Type B pancreatic cell (in vitro differentiated cells): ENCODE results near the gene TPST2. TPM values are rescaled to one million over a fixed set of nuclear protein-coding genes. Genes with fewer than 3 reads are reported as not detected.

Experiments
- DNase-seq: peaks from one replicate; pipeline ENCODE4 v3.0.0; 2021; ENCODE audit warnings: mixed read lengths; ENCODE audit not compliant: unreplicated experiment; ENCODE audit errors: extremely low spot score
- H3K27ac Mint-ChIP-seq: 2 replicates; pipeline ENCODE4 v1.8.0; 2021; ENCODE audit warnings: mild to moderate bottlenecking, mixed read lengths
- H3K27me3 Mint-ChIP-seq: 2 replicates; pipeline ENCODE4 v1.8.0; 2021; ENCODE audit warnings: mixed read lengths
- H3K36me3 Mint-ChIP-seq: 2 replicates; pipeline ENCODE4 v1.8.0; 2021; ENCODE audit warnings: mixed read lengths
- H3K4me1 Mint-ChIP-seq: one replicate; pipeline ENCODE4 v1.8.0; 2021; ENCODE audit warnings: mixed read lengths; ENCODE audit not compliant: unreplicated experiment
- H3K4me3 Mint-ChIP-seq: 2 replicates; pipeline ENCODE4 v1.8.0; 2021; ENCODE audit warnings: mild to moderate bottlenecking, mixed read lengths
- H3K9me3 Mint-ChIP-seq: 2 replicates; pipeline ENCODE4 v1.8.0; 2021; ENCODE audit warnings: mixed read lengths
- CTCF ChIP-seq: fragments of 200-600 bp; sonication (generic); conservative IDR thresholded peaks from 2 replicates; pipeline ENCODE4 v1.5.0; 2021; ENCODE audit warnings: antibody characterized with exemption, mild to moderate bottlenecking
- total RNA-seq: library from RNA; stranded (reverse); gene quantifications from 2 replicates; pipeline ENCODE4 v1.2.1, GENCODE V29; 2021; ENCODE audit warnings: low replicate concordance

TPST2 gene
- total RNA-seq, 1 donor from 2014 or later = 15.7 TPM

GRCh38 chr22:26485013-26485412 is 104.9 kb downstream of the TPST2 start:
- Mint-ChIP-seq H3K36me3 (peaks cover 6% of the 10 kb centered on the region), H3K9me3 (no peaks in the 10 kb centered on the region), H3K4me1 (peaks cover 32% of the 10 kb centered on the region), H3K27me3 (no peaks in the 10 kb centered on the region), H3K4me3 (peak overlapping the region; percentile 97), H3K27ac (peak overlapping the region; percentile 96)
- no peak for DNase-seq
- TF ChIP-seq CTCF = no peak

- H3K4me1 Mint-ChIP-seq = peaks cover 39% of the 10 kb centered on the region
- DNase-seq = no peak
- peak overlapping the region; percentile 96 for H3K27ac Mint-ChIP-seq
- peaks cover 6% of the 10 kb centered on the region for H3K36me3 Mint-ChIP-seq
- peak overlapping the region; percentile 97 for H3K4me3 Mint-ChIP-seq
- H3K9me3 Mint-ChIP-seq = no peaks in the 10 kb centered on the region
- no peaks in the 10 kb centered on the region for H3K27me3 Mint-ChIP-seq
- no peak for TF ChIP-seq CTCF
Measured at GRCh38 chr22:26484360-26484706, 105.6 kb downstream of the TPST2 start.

GRCh38 chr22:26483439-26484359 is 106.2 kb downstream of the TPST2 start, which contains the start of the genes HPS4 and SRRD:
TSS of gene HPS4 (minus strand) at chr22:26483783. CDS start at chr22:26481762, 2,021 bp downstream.
TSS of gene SRRD (plus strand) at chr22:26483877. CDS start at chr22:26483891, 14 bp downstream.
- TF ChIP-seq CTCF = no peak
- Mint-ChIP-seq H3K27me3 (no peaks in the 10 kb centered on the region), H3K9me3 (no peaks in the 10 kb centered on the region), H3K36me3 (peaks cover 6% of the 10 kb centered on the region), H3K27ac (peak within 1 kb of the TSS; percentile 96), H3K4me1 (peaks cover 44% of the 10 kb centered on the region), H3K4me3 (peak within 1 kb of the TSS; percentile 97)
- peak; percentile 94 for DNase-seq

GRCh38 chr22:26483043-26483438 is 106.9 kb downstream of the TPST2 start:
- H3K4me1 Mint-ChIP-seq = peaks cover 44% of the 10 kb centered on the region
- H3K36me3 Mint-ChIP-seq = peaks cover 6% of the 10 kb centered on the region
- no peak for DNase-seq
- TF ChIP-seq CTCF = no peak
- peak overlapping the region; percentile 96 for H3K27ac Mint-ChIP-seq
- no peaks in the 10 kb centered on the region for H3K27me3 Mint-ChIP-seq
- peak overlapping the region; percentile 97 for H3K4me3 Mint-ChIP-seq
- no peaks in the 10 kb centered on the region for H3K9me3 Mint-ChIP-seq

- no peak for TF ChIP-seq CTCF
- Mint-ChIP-seq H3K27ac (peak overlapping the region; percentile 96), H3K4me1 (peaks cover 50% of the 10 kb centered on the region), H3K4me3 (peak overlapping the region; percentile 97), H3K27me3 (no peaks in the 10 kb centered on the region), H3K9me3 (no peaks in the 10 kb centered on the region), H3K36me3 (peaks cover 10% of the 10 kb centered on the region)
- DNase-seq = no peak
Measured at GRCh38 chr22:26482161-26482560, 107.8 kb downstream of the TPST2 start.
